Measurements from ENCODE around the gene EDARADD.
"Not testable (repeated sequence)": the region's sequence is repeated elsewhere in the genome, so short reads cannot be mapped to it uniquely, and the experiment has no call there.

The EDARADD gene

DNA sequence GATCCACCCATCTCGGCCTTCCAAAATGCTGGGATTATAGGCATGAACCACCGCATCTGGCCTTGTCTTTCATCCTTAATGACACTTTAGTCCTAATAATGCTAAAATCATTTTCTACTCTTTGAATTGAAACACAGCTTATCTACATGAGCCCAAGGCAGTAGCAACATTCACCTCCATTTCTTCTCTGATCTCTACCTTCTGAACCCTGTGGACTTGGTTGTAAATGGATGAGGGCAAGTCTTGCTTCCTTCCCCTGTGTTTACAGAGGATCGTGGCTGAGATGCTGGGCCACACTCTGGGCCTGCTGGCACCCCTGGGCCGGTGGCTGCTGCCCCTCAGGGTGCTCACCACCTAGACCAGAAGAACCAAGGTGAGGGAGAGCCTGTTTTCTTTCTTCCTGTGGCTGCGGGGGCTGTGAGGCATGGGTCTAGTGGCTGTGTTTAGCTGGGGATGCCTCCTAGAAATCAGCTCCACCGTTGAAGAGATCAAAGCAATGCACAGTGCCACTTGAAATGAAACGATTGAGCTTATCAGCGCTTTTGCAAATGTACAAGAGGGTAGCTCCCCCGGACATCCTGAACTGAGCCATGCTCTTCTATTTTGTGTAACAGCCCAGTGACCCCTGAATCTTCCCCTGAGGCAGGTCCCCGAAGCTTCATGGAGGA, 97.5 kb downstream of the EDARADD start:
- DNase-seq, result no peak

GRCh38 chr1:236492378-236492777, 98.3 kb downstream of the EDARADD start:
- no peak for DNase-seq

DNA sequence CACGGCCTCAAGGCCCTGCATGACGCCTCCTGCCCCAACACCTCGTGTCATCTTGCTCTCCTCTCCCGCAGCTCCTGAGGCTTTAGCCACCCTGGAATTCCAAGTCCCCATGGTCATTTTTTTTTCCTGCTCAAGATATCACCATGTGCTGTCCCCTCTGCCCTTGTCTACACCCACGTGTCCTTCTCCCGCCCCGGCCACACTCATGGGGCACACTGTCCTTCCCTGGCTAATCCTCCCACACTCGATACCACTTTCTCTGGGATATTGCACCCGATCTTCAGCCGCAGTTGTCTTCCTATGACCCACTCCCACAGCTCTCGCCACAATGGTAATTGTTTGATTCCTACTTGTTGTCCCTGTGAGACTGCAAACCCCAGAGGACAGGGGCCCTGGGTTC, 100.0 kb downstream of the EDARADD start:
- DNase-seq, result no peak

GRCh38 chr1:236494586-236495466, 100.7 kb downstream of the EDARADD start:
- DNase-seq, result no peak

DNA sequence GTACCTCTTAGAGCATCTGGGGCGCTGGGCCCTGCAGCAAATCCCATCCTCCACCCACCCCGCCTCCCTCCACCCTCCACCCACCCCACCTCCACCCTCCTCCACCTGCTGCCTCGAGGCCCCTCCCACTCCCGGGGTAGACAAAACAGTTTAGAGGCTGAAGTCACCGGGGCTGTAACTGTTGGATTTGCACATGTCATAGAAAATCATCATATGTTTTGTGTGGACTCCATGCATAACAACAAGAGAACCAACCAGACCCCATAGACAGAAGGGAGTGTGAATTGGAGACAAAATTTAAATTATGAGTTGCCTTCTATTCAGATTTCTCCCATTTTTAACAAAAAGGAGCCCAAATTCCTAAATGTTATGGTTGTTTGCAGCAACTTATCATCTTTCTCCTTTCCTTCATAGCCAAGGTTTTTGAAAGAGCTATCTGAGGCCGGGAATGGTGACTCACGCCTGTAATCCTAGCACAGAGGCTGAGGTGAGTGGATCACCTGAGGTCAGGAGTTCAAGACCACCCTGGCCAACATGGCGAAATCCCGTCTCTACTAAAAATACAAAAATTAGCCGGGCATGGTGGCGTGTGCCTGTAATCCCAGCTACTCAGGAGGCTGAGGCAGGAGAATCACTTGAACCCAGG, 101.5 kb downstream of the EDARADD start:
- DNase-seq, result peak; percentile 60

DNA sequence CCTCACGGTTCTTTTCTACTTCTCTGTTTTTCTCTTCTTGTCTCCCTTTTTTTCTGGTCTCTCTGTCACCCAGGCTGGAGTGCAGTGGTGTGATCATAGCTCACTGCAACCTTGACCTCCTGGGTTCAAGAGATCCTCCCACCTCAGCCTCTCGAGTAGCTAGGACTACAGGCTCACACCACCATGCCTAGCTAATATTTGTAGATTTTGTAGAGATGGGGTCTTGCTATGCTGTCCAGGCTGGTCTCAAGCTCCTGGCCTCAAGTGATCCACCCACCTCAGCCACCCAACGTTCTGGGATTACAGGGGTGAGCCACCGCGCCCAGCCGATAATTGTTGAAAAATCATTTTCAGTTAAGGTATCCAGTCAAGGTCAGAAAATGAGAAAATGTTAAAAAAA, 103.8 kb downstream of the EDARADD start:
- DNase-seq, result no peak

- no peak for DNase-seq
Measured at GRCh38 chr1:236501093-236501492, 107.0 kb downstream of the EDARADD start.

DNA sequence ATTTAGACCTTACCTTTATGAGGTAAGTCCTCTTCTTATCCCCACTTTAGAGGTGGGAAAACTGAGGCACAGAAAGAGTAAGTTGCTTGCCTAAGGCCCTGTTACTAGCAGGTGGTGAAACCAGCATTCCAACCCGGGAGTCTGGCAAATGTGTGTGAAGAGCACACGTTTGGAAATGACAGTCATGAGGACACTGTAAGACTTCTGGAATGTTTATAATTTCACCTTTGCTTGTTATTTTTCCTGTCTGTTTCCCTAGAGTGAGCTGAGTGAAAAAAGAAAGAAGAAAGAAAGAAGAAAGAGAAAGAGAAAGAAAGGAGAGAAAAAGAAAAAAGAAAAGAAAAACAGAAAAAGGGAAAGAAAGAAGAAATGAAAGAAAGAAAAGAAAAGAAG, 108.5 kb downstream of the EDARADD start:
- no peak for DNase-seq

DNA sequence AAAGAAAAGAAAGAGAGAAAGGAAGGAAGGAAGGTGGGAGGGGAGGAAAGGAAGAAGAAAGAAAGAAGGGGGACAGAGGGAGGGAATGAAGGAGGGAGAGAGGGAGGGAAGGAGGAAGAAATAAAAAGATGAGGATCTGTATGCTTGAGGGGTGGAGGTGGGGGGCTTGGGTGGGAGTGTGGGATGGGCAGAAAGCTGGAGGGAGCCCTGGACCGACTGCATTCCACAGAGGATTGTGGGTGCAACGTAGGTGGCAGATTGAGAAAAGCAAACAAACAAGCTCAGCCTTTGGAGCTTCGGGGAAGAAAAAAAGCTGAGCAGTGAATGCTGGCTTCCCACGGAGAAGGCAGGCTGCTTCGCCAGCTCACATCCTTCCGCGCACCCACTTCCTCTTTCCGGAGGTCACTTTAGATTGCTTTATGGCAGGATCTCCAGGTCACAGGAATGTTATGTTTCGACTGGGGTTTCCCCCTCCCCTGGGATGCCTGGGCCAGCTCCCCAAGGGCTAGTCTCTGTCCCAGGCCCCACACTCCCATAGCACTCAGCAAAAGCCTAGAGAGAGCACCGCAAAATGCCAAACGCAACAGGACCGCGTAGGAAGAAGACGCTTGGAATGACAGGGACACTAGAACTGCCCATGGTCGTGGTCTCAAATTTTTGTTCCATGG, 109.0 kb downstream of the EDARADD start:
- DNase-seq, result peak; percentile 65

- DNase-seq, result not testable (repeated sequence)
Measured at GRCh38 chr1:236504338-236504737, 110.3 kb downstream of the EDARADD start.

- no peak for DNase-seq
Measured at GRCh38 chr1:236507022-236507700, 113.1 kb downstream of the EDARADD start.

DNA sequence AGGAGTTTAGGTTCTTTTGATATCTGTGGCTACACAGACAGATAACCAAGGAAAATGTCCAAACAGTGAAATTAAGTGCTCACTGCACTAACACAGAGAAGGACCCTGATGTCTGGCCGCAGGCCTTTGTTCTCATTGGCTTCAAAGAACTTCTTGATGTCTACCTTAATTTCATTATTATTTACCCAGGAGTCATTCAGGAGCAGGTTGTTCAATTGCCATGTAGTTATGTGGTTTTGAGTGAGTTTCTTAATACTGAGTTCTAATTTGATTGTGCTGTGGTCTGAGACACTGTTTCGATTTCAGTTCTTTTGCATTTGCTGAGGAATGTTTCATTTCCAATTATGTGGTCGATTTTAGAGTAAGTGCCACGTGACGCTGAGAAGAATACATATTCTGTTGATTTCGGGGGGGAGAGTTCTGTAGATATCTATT, 114.5 kb downstream of the EDARADD start:
- DNase-seq, result no peak

GRCh38 chr1:236509203-236509602, 115.1 kb downstream of the EDARADD start:
- no peak for DNase-seq

GRCh38 chr1:236509647-236510401, 115.7 kb downstream of the EDARADD start:
- DNase-seq, result peak; percentile 19

DNA sequence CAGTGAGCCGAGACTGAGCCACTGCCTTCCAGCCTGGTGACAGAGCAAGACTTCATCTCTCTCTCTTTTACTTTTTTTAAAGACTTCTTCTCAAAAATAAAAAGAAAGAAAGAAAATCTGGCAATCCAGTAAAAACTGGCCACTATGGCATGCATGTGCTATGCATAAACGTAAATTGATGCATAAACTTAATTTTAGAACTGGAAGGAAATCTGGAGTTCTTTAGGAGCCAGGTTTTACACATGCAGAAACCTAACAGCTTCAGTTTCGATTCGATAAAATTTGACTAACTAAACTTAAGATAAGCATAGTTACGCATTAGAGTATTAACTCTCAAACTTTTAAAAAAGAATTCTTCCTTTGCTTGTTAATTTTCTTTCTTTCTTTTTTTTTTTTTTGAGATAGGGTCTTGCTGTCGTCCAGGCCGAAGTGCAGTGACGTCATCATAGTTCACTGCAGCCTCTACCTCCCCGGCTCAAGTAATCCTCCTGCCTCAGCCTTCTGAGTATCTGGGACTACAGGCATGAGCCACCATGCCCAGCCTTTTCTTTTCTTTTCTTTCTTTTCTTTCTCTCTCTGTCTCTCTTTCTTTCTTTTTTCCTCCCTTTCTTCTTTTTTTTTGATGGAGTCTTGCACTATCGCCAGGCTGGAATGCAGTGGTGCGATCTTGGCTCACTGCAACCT, 117.8 kb downstream of the EDARADD start:
- DNase-seq, result no peak

- DNase-seq, result peak; percentile 74
Measured at GRCh38 chr1:236514703-236515442, 120.8 kb downstream of the EDARADD start.

DNA sequence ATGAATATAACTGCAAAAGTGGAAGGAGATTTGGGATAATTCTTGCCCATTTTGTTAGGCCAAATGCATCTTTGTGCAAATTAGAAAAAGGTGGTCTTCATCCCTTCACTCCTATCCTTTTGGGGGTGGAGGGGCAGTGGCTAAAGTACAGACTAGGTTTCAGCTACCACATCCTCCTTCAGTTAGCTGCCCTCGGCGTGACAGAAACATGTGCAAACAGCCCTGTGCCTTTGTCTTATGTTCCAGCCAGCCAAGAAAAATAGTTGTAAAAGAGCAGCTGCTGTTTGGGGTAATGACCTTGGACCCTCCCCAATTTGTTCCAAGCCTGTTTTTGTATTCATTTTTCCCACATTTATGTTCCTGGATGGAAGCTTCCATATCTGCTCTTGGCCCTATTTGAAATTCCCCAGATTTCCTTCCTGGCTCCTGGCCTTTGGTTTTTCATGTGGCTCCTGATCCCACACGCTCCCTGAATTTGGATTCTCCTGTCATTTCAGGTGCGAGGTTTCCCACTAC, 121.4 kb downstream of the EDARADD start:
- peak; percentile 75 for DNase-seq

DNA sequence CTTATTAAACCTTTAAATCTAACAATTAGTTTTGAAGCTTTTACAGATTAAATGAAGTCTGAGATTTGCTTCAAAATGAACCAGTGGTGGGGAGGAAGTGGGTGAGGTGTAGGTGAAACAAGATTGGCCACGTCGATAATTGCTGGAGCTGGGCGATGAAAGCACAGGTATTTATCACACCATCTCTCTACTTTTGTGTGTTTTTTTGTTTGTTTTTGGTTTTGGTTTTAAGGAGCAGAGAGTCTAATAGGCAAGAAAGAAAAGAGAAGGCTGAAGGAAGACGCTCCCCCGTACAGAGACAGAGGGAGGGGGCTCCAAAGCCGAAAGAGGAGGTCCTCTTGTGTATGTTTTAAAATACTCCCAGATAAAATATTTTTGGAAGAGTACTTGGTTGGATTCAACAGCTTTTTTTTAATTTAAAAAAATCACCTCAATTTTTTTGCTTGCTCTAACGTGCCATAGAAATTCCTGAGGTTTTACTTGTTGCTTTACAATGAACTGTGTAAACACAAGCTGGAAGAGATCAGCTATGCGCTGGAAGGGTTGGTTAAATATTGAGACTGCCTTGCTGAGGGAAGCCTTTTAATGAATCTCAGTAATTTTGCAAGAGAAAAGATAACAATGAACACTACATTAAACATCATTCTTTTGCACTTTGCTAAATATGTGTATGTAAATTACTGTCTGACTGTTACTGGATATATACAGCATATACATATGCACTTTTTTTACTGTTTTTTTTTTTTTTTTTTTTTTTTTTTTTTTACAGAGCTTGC, 123.0 kb downstream of the EDARADD start:
- peak; percentile 41 for DNase-seq

DNA sequence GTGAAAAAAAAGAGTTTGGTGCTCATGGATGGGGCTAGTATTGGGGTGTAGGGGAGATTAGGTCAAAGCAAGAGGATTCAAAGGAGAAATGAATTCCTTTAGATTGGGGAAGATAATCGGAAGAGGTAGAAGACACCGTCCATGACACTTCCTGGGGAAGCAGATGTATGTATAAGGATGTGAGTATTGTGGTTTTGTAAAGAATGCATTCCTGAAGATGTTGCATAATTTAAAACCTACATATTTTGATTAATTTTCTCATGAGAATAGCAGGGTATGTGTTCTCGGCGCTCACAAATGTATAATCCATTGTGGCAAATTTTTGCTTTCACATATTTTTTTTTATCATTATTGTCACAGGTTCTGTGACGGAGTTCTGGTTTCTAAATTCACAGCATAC, 124.2 kb downstream of the EDARADD start:
- no peak for DNase-seq

Measured in NCI-H146 (cell line).